Measurements from ENCODE around the gene PDE4B.
"Not testable (repeated sequence)": the region's sequence is repeated elsewhere in the genome, so short reads cannot be mapped to it uniquely, and the experiment has no call there.

The PDE4B gene

DNA sequence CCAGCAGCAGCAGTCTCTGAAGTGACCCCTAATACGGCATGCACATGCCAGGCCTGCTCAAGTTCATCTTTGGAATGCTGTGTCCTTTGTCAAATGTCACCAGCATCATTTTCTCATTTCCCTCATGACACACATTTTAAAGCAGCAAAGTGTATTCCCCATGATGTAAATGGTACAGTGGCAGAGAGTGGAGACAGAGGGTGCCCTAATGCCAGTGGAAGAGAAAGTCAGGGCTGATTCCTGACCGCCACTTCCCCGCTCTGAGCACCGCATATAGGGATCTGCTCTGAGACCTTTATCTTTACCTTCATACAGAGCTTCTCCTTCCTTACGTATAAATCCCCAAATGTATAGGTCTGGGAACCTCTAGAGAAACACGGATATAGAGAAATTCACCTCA is 518.9 kb downstream of the PDE4B start:
- DNase-seq (ENCODE audit: low spot score) = no peak

GRCh38 chr1:66312271-66312990 is 519.7 kb downstream of the PDE4B start:
- DNase-seq (ENCODE audit: low spot score) = no peak

- no peak for DNase-seq (ENCODE audit: low spot score)
Observed at GRCh38 chr1:66313429-66313828, 520.7 kb downstream of the PDE4B start.

DNA sequence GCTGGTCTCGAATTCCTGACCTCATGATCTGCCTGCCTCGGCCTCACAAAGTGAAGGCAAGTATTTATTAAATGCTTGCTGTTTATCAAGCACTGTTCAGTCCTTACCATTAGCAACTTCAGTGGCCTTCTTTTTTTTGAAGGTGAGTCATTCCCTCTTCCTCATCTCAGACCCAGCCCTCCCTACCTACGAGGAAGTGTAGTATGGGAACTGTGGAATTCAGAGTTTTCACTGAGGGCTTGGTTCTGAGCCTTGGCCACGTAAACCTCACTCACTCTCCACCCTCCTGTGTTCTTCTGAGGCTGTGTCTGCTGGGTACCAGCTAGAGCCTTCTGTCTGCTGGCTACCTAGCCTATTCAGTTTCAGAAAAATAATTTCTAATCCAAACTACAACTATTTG is 523.0 kb downstream of the PDE4B start:
- DNase-seq (ENCODE audit: low spot score) = no peak

GRCh38 chr1:66316464-66317247 is 524.0 kb downstream of the PDE4B start:
- no peak for DNase-seq (ENCODE audit: low spot score)

DNA sequence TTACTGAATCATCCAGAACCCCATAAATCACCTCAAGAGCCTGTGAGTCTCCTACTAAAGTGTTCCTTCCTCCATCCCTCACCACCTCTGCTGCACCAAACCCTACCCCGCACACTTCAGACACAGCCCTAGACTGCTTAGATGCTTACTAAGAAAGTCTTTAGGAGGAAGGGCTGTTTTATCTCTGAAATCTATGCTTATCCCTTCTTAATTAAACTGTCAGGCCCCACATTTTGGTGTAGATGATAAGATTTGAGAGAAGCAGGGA is 524.5 kb downstream of the PDE4B start:
- DNase-seq (ENCODE audit: low spot score) = no peak

GRCh38 chr1:66320231-66320630 is 527.5 kb downstream of the PDE4B start:
- no peak for DNase-seq (ENCODE audit: low spot score)

DNA sequence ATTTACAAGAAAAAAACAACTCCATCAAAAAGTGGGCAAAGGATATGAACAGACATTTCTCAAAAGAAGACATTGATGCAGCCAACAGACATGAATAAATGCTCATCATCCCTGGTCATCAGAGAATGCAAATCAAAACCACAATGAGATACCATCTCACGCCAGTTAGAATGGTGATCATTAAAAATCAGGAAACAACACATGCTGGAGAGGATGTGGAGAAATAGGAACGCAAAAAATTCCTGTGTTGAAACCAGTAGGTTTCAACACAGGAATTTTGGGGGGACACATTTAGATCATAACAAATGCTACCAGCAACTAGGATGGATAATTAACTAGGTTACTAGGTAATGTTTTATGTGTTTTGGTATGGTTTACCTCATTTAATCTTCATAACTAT is 529.8 kb downstream of the PDE4B start:
- not testable (repeated sequence) for DNase-seq (ENCODE audit: low spot score)

DNA sequence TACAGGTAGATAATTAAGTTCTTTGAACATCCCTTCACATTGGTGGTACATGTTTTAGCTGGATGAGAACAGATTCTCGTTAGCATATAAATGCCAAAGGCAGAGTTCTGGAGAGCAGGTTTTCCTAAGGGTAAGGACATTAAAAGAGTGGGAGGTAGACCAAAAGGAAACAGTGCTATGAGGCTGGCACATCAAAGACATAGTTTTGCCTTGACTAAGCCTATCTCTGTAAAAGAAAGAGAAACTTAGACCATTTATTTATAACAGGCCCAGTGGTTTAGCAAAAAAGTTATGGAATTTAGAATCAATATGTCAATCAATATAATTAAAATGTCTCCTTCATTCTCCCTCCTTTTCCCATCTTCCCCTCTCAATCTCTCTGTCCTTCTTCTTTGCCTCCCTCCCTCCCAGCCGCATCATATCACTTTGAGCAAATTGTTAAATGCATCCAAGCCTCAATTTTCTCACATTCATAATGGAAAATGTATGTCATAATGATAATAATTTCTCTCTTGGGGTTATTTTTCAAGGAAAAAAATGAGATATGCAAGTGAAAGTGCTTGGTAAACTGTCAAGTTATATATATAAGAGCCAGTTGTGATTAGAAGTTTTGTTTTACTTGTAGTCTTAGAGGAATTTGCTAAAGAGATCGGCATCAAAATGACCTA is 531.4 kb downstream of the PDE4B start:
- DNase-seq (ENCODE audit: low spot score) = no peak

DNA sequence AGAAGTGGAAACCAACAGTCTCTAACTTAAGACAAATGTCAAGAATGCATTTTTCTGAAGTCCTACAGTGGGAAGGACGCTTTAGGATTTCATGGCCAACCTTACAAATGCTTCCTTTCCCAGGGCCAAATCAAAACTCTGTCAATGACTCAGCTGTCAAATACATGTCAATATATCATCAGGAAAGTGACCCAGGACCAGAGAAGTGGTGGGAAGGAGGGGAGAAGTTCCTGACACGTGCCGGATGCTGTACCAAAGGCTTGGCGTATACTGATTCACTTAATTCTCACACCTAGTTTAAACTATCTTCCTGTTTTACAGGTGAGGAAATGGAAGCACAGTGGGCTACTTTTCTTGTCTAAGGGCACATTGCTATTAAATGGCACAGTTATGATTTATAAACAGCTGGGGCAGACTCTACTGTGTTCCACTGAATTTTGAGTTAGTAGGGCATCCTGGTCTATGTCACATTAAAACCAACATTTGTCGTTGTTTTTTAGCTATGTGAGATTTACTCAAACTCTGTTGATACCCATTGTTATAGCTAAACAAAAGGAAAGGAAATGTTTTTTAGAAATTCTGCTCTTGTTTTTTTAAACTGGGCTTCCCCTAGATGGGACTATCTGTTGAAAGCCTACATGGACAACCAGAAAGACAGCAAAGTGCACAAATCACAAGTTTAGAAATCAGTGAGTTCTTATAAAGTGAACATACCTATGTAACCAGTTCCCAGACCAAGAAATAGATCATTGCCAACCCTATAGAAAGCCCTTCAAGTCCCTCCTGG is 533.1 kb downstream of the PDE4B start:
- no peak for DNase-seq (ENCODE audit: low spot score)

- no peak for DNase-seq (ENCODE audit: low spot score)
Observed at GRCh38 chr1:66326867-66327266, 534.2 kb downstream of the PDE4B start.

DNA sequence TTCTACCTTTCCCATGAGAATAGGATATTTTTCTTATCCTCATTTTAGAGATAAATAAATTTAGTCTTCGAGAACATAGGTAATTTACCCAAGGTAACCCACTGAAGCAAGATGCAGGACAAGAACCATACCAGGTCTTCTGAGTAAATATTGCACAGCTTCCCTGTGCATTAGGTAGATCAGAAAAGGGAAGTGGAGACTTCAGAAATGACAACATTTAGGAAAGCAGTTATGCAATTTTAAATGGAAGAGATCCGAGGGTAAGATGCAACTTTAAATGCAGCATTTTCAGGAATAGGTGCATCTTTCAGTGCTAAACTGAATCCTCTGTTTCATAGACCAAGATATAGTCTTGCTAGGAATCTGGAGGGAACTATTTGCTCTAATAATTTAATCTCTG is 534.9 kb downstream of the PDE4B start:
- DNase-seq (ENCODE audit: low spot score) = no peak

DNA sequence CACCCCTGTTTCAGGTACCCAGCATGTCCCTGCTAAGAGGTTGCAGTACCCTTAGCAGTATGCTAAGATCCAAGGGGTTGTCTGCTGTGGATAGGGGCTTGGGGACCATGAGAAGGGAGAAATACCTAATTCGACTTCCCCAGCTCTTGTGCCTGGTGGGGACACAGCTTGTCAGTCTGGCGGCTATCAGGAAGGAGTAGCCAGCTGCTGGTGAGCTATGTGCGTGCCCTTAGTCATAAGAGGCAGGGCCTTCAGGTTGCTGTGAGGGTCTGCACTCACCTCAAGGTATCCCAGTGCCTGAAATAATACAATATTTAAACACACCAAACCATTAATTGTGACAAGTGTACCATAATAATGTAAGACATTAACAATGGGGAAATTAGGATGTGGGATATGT is 536.2 kb downstream of the PDE4B start:
- DNase-seq (ENCODE audit: low spot score) = no peak

DNA sequence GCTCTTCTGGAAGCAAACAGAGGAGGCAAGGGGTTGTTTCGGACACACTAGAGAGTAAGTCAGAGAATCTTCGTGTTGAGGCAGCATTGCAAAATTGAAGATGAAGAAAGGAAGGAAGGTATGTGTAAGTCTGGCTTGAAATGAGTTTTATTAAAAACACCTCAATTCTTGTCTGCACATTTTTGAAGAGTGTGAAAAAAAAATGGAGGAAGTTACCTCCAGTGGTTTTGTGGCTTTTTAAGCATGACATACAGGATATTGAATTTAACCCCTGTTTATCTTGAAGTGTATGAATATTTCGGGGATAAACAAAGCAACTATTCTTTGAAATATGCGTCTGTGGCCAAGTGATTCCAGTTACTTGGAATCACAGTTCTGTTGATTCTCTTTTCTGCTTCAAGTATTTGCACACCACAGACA is 538.0 kb downstream of the PDE4B start:
- peak; percentile 70 for DNase-seq (ENCODE audit: low spot score)

DNA sequence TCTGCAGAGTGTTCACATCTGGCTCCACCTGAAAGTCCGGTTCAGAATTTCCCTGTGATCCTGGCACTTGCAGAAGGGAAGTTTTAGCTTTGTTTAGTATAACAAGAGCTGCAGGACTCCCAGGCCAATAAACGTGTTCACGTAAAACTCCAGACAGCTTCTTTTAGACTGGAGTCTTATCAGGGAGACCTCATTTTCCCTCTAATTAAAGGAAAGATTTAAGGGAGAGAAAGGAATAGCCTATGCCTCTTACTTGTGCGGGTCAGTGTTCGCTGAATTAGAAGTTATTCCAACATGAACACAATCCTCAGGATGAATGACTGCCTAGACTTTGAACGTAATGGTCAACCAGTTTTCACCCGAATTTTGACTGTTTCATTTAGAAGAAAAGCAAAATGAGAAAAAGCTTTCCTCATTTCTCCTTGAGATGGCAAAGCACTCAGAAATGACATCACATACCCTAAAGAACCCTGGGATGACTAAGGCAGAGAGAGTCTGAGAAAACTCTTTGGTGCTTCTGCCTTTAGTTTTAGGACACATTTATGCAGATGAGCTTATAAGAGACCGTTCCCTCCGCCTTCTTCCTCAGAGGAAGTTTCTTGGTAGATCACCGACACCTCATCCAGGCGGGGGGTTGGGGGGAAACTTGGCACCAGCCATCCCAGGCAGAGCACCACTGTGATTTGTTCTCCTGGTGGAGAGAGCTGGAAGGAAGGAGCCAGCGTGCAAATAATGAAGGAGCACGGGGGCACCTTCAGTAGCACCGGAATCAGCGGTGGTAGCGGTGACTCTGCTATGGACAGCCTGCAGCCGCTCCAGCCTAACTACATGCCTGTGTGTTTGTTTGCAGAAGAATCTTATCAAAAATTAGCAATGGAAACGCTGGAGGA is 539.2 kb downstream of the PDE4B start:
- peak; percentile 49 for DNase-seq (ENCODE audit: low spot score)

DNA sequence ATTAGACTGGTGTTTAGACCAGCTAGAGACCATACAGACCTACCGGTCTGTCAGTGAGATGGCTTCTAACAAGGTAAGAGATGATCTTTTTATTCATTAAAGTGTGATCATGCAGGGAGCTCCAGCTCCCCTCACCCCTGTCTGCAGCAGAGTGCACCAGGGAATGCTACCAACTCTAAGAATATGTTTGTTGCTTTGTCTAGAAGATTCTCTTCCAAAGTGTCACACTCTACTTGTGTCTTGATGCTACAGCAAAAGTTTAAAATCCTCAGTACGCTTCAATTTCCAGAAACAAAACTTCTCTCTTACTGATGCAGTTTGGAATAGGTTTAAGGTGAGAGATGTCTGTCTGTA is 539.8 kb downstream of the PDE4B start:
- DNase-seq (ENCODE audit: low spot score) = no peak

DNA sequence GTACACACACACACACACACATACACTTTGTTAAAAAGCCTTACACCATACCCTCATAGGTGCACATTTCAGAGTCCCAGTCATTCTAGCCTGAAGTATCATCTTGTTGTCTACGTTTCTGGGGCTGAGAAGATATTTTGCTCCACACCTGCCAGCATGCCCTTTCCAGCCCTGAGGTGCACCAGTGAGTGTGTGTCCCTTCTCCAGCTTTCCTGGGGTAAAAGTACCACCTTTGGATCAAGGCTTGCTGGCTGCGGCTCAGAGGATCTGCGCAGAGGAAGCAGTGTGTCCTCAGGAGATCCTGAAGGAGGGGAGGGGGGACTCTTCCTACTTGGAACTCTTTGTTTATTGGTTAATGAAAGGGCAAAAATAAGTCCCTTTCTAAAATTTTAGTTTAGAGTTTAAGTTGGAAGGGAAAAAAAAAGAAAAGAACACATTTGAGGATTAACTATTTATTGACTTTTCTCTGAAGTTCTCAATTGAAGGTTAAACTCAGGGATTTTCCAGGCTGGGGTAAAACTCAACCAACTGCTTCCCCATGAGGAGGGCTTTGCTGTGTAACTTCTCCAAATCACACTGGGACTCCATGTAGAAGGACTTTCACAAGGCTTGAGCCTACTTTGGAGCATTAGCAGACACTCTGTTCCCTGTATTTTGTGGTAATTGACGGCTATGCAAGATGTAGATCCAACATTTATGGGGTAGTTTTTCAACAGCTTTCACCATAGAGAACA is 540.9 kb downstream of the PDE4B start:
- DNase-seq (ENCODE audit: low spot score) = peak; percentile 16

GRCh38 chr1:66334318-66334717 is 541.6 kb downstream of the PDE4B start:
- DNase-seq (ENCODE audit: low spot score) = no peak

- no peak for DNase-seq (ENCODE audit: low spot score)
Observed at GRCh38 chr1:66335125-66335524, 542.4 kb downstream of the PDE4B start.

DNA sequence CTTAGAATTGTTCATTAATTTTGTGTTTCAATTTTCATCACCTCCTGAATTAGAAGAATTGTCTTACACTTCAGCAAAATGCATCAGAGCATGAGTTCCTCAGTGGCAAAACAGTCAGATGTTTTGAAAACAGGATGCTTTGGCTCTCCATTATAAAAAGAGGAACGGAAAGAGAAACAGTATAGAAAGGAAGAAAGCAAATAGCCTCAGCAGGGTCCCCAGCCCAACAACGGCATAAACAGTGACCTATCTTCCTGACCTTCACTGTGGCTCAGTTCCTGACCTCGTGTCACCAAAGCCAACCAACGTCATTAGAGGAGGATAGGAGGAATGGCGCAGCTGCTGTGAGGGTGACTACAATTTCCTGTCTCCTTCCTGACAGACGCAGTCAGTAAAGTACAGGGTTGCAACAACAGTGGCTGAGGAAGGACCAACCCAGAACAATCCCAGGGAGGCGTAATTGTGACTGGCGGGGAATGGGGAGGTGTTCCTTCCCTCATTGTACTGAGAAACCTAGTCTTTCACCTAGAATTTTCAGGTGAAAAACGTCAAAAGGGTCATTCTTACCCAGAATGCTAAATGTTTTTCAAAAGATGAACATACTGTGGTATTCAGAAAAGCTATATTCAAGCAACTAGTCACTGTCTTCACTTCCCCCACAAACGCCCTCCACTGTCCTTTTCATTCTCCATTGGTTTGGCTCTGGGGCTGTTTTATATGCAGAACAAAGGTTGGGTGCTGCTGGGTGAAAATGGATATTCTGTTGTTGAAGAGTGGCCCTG is 543.4 kb downstream of the PDE4B start:
- peak; percentile 72 for DNase-seq (ENCODE audit: low spot score)

All from CD4-positive, alpha-beta T cell treated with Interleukin-6 at 100 ng/mL for 8 hours (primary cell).